Measurements from ENCODE around the gene BRD7.

DNA sequence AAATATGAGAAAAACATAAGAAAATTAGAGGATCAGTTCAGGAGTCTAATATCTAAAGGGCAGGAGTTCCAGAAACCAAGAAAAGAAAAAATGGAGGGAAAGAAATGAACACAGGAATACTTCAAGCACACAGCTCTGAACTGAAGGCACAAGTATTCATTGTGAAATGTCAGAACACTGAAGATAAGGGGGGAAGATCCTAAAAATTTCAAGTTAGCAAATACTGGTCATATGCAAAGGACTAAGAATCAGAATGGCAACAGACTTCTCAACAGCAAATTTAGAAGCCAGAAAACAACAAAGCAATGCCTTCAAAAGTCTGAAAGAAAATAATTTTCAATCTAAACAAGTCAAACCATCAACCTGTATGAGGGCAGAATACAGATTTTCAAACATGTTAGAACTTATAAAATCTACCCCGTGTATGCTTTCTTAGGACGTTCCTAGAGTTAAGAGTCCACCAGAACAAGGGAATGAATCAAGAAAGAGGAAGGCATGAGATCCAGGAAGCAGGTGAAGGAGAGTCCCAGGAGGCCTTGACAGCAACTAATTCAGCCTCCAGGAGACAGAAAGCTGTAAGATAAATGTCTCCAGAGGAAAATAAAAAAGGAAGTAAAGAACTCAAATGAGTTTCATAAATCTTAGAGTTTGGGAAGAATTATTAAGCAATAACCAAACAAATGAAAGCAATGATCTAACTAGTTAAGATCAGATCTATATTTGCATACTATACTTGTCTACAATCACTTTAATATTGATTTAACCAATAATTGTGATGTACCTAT lies 2.8 kb downstream of the BRD7 start:
- no peak for TF ChIP-seq POLR2AphosphoS5 (IDR thresholded peaks at IDR 0.05; ENCODE audit: borderline replicate concordance, low read depth, low read length)
- TF ChIP-seq EZH2 (IDR thresholded peaks at IDR 0.05) = no peak
